Measurements from ENCODE around the gene SFMBT2.
"Not testable (repeated sequence)": the region's sequence is repeated elsewhere in the genome, so short reads cannot be mapped to it uniquely, and the experiment has no call there.

Gene SFMBT2

DNA sequence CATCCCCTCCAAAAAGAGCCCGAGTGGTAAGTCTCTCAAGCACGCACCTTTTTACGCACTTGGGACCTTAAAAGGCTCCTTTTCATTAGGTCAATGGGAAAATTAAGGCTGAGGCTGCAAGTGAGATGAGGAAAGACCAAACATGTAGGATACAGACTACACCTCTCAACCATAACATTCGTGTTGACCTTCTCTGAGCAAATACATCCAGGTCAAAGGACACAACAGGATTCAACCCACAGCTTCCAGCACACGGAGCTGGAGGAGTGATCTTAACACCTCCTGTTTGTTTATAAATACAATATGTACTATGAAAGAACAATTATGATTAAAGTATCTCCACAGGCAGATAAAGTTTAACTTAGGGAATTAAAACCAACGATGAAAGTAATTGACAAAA lies 9.7 kb downstream of the SFMBT2 start:
- DNase-seq (ENCODE audit: low read depth) = no peak

- DNase-seq (ENCODE audit: low read depth) = no peak
These were observed 10.6 kb downstream of the SFMBT2 start for GRCh38 chr10:7400068-7400715.

DNA sequence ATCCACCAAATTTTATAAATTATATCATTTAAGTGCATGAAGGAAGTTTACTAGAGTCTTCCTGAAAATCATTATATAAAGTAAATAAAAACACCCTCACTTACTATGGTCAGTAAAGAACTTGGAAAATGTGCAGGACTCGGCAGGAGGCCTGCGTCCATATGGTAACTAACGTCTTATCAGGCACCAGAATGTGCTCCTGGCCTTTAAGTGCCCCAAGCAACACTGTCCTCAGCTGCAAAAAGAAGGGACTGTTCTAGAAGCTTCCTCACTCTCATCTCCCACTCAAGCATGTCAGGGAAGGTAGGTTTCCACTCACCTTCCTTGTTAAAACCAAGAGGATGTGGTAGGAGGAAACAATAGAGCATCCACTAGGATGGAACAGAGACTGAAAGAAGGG lies 11.3 kb downstream of the SFMBT2 start:
- no peak for DNase-seq (ENCODE audit: low read depth)

DNA sequence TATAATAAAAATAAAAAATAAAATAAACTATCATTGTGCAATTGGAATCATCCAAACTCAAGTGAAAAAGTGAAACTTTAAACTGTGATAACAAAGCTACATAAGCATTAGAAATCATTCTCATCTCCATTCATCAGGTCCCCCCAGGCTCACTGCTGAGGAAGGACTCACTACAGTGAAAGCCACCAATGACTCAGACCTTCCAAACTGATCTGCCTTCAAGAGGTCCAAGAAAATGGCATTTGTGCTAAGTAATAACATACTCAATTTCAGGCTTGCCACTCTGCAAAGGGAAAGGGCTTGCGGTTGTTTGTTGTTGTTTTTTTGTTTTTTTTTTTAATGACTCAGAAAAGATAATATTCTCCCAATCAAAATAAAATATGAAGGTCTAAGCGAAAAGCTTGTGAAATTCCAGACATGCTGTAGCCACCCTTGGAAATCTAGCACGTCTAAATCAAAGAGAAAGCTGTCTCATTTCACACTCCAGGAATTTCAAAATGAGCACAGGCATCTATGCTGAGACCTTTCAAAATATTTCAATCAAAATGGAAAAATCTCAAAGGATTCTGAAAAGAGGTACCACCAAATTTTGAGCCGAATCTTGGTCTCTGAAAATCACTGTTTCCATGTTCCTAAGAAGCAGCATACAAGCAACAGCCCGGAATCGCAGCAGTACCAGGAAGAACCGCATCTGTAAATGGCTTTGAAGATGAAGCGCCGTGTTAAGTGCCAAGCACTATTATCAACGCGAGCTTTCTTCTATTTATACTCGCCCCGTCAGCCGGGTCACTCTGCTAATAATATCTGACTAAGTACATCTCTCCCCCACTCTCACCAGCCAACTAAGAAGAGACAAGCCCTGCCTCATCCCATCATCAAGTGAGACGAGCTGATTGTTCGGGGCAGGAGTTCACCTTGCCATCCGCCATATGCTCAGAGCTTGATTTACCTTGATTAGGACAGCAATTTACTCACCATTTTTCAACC lies 13.5 kb downstream of the SFMBT2 start:
- DNase-seq (ENCODE audit: low read depth) = no peak

GRCh38 chr10:7392301-7392700 lies 18.5 kb downstream of the SFMBT2 start:
- DNase-seq (ENCODE audit: low read depth) = not testable (repeated sequence)

- DNase-seq (ENCODE audit: low read depth) = no peak
These were observed 19.1 kb downstream of the SFMBT2 start for GRCh38 chr10:7391748-7392147.

GRCh38 chr10:7390689-7391110 lies 20.1 kb downstream of the SFMBT2 start:
- DNase-seq (ENCODE audit: low read depth) = not testable (repeated sequence)

DNA sequence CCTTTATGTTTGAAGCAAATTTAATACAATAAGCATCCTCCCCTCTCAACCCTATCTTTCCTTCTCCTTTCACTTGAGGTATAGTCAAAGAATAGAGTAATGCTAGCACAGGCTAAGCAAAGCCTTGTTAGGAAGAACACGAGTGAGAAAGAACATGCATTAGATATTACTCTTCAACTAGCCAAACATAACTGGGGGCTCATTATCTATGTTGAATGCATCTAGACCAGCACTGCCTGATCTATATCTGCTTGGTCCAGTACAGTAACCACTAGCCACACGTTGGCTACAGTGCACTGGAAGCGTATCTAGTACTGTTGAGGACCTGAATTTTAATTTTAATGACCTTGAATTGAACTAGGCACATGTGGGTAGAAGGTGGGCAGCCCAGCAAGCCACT lies 21.0 kb downstream of the SFMBT2 start:
- DNase-seq (ENCODE audit: low read depth) = no peak

DNA sequence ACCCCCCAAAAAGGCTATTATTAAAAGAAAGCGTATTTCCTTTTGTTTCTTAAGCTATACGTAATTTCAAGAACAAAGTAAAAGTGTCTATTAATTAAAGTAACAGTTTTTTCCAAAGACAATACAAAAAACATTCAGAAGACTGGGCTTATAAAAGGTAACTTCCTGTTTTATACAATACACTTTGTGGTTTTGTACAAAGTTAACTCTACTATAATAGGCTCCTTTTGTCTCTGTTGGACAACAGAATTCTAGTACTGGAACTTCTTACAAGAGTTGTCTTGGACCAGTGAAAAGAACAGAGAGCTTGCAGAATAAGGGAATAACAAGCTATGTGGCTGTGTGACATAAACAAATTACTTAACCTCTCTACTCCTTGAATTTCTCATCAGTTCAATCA lies 21.5 kb downstream of the SFMBT2 start:
- DNase-seq (ENCODE audit: low read depth) = no peak

GRCh38 chr10:7388602-7389001 lies 22.2 kb downstream of the SFMBT2 start:
- DNase-seq (ENCODE audit: low read depth) = no peak

DNA sequence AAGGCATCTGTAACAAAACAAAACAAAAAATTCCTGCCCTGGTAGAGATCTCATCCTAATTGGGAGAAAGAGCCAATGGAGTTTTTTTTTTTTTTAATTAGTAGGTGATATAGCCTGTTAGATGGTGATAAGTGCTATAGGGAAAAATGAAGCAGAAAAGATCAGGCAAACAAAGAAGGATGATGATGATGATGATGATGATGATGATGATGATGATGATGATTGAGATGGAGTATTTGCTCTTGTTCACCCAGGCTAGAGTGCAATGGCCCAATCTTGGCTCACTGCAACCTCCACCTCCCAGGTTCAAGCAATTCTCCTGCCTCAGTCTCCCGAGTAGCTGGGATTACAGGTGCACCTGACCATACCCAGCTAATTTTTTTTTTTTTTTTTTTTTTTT lies 22.7 kb downstream of the SFMBT2 start:
- not testable (repeated sequence) for DNase-seq (ENCODE audit: low read depth)

DNA sequence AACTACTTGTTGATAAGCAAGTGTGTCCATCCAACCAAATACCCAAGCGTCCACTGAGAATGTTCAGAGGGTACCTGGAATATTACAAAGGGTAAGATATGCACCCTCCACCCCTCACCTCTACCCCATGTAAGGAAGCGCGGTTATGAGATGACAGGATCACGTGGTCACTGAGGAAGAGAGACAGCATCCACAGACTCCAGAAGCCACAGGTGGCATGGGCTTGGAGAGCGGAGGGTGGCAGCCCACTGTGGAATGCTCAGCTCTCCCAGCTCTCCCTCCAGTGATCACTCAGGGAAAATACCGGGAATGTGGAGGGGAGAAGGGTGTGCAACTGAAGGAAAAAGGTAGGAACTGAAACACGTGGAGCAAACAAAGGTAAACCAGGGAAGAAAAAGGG lies 25.7 kb downstream of the SFMBT2 start:
- DNase-seq (ENCODE audit: low read depth) = no peak

- no peak for DNase-seq (ENCODE audit: low read depth)
These were observed 27.4 kb downstream of the SFMBT2 start for GRCh38 chr10:7383442-7383841.

GRCh38 chr10:7380704-7381241 lies 30.1 kb downstream of the SFMBT2 start:
- no peak for DNase-seq (ENCODE audit: low read depth)

- peak; percentile 10 for DNase-seq (ENCODE audit: low read depth)
These were observed 32.0 kb downstream of the SFMBT2 start for GRCh38 chr10:7378602-7379403.

DNA sequence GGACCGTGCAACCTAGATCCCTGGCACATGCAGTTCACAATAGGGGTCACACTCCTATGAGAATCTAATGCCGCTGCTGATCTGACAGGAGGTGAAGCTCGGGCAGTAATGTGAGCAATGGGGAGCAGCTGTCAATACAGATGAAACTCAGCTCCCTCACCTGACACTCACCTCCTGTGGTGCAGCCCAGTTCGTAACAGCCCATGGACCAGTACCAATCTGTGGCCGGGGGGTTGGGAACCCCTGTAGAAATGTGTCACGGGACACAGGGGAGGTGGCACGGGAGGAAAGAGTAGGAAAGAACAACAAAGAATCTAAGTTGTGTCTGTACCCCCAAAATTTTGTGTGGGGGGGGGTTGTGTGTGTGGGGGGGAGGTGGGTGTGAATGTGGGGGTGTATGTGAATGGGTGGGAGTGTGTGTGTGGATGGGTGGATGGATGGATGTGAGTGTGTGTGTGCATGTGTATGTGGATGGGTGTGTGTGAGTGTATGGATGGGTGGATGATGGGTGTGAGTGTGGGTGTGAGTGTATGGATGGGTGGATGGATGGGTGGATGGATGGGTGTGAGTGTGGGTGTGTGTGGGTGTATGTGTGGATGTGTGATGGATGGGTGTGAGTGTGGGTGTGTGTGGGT lies 33.1 kb downstream of the SFMBT2 start:
- no peak for DNase-seq (ENCODE audit: low read depth)

DNA sequence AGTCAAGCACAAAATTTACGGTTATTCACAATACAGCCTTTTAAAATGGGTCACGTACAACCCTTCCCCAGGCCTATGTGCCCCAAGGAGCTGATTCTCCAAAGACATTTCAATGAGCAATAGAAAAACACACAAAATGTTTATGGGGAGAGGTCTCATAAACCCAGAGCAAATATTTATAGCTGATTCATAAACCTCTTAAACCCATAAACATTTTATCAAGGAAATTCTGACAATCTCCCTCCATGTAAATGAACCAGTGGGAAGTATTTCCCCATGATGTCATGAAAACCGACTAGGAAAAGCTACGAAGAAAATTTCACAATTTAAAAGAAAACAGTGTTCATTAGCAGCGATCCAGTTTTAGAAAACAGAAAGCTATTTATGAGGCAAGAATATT lies 36.0 kb downstream of the SFMBT2 start:
- no peak for DNase-seq (ENCODE audit: low read depth)

DNA sequence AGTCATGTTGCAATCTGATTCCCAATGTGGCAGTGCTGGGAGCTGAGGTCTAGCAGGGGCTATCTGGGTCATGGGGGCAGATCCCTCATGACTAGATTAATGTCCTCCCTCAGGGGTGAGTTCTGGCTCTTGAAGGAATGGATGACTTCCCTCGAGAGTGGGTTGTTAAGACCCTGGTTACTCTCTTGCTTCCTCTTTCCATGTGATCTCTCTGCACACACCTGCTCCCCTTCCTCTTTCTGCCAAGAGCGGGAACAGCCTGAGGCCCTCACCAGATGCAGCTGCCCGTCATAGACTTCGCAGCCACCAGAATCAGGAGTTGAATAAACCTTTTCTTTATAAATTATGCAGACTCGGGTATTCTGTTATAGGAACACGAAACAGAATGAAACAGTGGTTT lies 37.8 kb downstream of the SFMBT2 start:
- no peak for DNase-seq (ENCODE audit: low read depth)

GRCh38 chr10:7372504-7372903 lies 38.3 kb downstream of the SFMBT2 start:
- DNase-seq (ENCODE audit: low read depth) = no peak

GRCh38 chr10:7370511-7370910 lies 40.3 kb downstream of the SFMBT2 start:
- no peak for DNase-seq (ENCODE audit: low read depth)

DNA sequence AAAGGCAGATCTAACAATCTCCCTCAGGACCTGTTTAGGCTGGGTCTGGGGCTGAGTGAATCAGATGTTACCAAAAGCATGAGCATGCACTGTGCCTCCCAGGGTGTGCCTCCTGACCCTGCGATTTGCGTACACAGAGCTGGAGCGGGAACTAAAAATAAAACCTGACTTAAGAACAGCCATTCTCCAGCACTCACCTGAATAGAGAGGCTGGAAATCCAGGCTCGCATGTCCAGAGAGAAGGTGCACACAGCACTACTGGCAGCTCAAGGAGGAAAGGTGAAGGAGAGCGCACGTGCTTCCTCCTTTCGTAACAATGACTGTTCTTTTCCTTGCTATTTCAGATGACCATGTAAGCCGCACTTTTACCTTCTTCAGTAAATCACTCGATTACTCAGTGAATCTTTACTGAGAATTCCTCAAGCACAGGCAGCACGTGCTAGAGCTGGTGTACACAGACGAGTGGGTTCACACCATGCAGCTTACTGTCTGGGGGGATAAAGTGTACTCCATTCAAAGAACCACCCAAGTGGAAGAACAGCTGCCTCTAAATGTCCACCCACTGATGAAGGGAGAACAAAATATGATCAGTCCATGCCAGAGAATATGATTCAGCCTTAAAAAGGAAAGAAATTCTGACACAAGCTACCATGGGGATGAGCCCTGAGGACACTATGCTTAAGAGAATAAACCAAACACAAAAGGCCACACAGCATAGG lies 45.6 kb downstream of the SFMBT2 start:
- no peak for DNase-seq (ENCODE audit: low read depth)

Measured in stimulated activated CD8-positive, alpha-beta memory T cell treated with anti-CD3 and anti-CD28 coated beads, Interleukin-12 subunit alpha, Interleukin-12 subunit beta, amount 100 ng/mL, for 4 hours (primary cell).